Measurements from ENCODE around the gene MARK4.

DNA sequence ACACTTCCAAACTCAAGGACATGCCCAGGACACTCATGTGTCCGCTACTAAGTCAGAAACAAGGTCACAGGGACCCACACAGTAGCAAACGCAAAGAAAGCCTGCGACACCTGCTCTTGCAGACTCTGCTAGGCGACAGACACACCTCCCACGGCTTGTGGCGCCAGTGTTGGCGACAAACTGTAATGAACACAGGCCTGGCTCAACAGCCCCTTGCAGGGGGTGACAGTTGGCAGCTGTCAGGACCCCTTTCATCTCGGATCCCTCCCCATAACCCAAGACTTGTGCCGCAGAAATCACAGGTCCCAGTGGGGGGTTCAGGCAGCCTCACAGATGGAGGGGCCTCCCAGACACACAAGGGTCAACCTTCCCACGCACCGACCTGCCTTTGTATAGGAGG is 71.2 kb downstream of the MARK4 start:
- no peak for TF ChIP-seq CREB1 (IDR thresholded peaks at IDR 0.05; ENCODE audit: low read depth)
- TF ChIP-seq, protein P1, sequence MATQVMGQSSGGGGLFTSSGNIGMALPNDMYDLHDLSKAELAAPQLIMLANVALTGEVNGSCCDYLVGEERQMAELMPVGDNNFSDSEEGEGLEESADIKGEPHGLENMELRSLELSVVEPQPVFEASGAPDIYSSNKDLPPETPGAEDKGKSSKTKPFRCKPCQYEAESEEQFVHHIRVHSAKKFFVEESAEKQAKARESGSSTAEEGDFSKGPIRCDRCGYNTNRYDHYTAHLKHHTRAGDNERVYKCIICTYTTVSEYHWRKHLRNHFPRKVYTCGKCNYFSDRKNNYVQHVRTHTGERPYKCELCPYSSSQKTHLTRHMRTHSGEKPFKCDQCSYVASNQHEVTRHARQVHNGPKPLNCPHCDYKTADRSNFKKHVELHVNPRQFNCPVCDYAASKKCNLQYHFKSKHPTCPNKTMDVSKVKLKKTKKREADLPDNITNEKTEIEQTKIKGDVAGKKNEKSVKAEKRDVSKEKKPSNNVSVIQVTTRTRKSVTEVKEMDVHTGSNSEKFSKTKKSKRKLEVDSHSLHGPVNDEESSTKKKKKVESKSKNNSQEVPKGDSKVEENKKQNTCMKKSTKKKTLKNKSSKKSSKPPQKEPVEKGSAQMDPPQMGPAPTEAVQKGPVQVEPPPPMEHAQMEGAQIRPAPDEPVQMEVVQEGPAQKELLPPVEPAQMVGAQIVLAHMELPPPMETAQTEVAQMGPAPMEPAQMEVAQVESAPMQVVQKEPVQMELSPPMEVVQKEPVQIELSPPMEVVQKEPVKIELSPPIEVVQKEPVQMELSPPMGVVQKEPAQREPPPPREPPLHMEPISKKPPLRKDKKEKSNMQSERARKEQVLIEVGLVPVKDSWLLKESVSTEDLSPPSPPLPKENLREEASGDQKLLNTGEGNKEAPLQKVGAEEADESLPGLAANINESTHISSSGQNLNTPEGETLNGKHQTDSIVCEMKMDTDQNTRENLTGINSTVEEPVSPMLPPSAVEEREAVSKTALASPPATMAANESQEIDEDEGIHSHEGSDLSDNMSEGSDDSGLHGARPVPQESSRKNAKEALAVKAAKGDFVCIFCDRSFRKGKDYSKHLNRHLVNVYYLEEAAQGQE (IDR thresholded peaks at IDR 0.05; ENCODE audit: low read depth): no peak
- no peak for TF ChIP-seq RAD21 (IDR thresholded peaks at IDR 0.05; ENCODE audit: low read depth)
